Kidney (tissue), 14 donors: Measurements from ENCODE around the gene CCDC142. TPM values are rescaled to one million over a fixed set of nuclear protein-coding genes. Genes with fewer than 3 reads are reported as not detected.

Experiments used
- DNase-seq, 5 donors: peaks; one replicate each; pipeline ENCODE4 v3.0.0-alpha.2; 2013 to 2020
- FAIRE-seq: peaks from 2 replicates; lab custom pipeline; 2012; peaks lifted over from hg19 to GRCh38; lab: Jason Lieb, UNC
- H3K27ac ChIP-seq, 2 donors: one replicate each; pipeline ENCODE4 v1.7.0; 2013; ENCODE audit warnings: low read depth in 2 of 2, low read length in 2 of 2, inconsistent platforms in 1 of 2
- H3K27me3 ChIP-seq: one replicate; pipeline ENCODE4 v1.7.1; 2013; ENCODE audit warnings: low read length, inconsistent platforms; ENCODE audit not compliant: control insufficient read depth, insufficient read depth
- H3K36me3 ChIP-seq, 3 donors: one replicate each; pipeline versions ENCODE4 v1.7.0 to v1.7.1; 2013; ENCODE audit warnings: low read length in 3 of 3, control low read depth in 1 of 3, inconsistent platforms in 1 of 3; ENCODE audit not compliant: insufficient read depth in 3 of 3, control insufficient read depth in 2 of 3
- H3K4me1 ChIP-seq, 3 donors: one replicate each; pipeline versions ENCODE4 v1.7.0 to v1.7.1; 2013; ENCODE audit warnings: low read length in 3 of 3, inconsistent platforms in 1 of 3, low read depth in 1 of 3; ENCODE audit not compliant: control insufficient read depth in 2 of 3, insufficient read depth in 2 of 3
- H3K4me3 ChIP-seq, 3 donors: one replicate each; pipeline versions ENCODE4 v1.7.0 to v1.8.1; 2013; ENCODE audit warnings: low read length in 3 of 3, control low read depth in 1 of 3, inconsistent platforms in 1 of 3
- H3K9ac ChIP-seq, 3 donors: one replicate each; pipeline versions ENCODE4 v1.7.0 to v1.7.1; 2013; ENCODE audit warnings: low read length in 3 of 3, control low read depth in 1 of 3, inconsistent platforms in 1 of 3
- H3K9me3 ChIP-seq, 3 donors: one replicate each; pipeline versions ENCODE4 v1.7.0 to v1.7.1; 2013; ENCODE audit warnings: low read length in 3 of 3, control low read depth in 1 of 3, inconsistent platforms in 1 of 3; ENCODE audit not compliant: control insufficient read depth in 2 of 3, insufficient read depth in 1 of 3
- intact Hi-C: fragments of 100-400 bp; cut with DNase I; formaldehyde crosslinking; loops from one replicate; pipeline ENCODE4 v1.11.1; 2022
- polyA plus RNA-seq: library from polyadenylated mRNA; stranded (reverse); fragments of 350-450 nt; fragmentation: Illumina TruSeq; extraction: RNeasy Lipid Tissue Mini Kit (QIAGEN cat#74804); gene quantifications from one replicate; pipeline ENCODE4 v1.2.3, GENCODE V29; 2014; ENCODE audit warnings: low read depth, low replicate concordance; ENCODE audit not compliant: insufficient read depth
- total RNA-seq: library from RNA; stranded (reverse); fragmentation: NEBNext Ultra II Directional; extraction: Animal tissue kit (Norgen Biotek cat#: 25700); gene quantifications from one replicate; pipeline ENCODE4 v1.2.1, GENCODE V29; 2021
- TF ChIP-seq, protein P1 (sequence below): IDR thresholded peaks from 3 replicates; pipeline ENCODE4 v1.5.1; 2012; ENCODE audit warnings: mild to moderate bottlenecking, moderate library complexity, borderline replicate concordance; ENCODE audit not compliant: insufficient read depth; ENCODE audit errors: extremely low read depth
- donor health status: control.
- donor health status: control.
- donor health status: control.
- donor health status: control.
- donor health status: control.
- donor health status: DM: yes; HTN: yes; CAD: no.
- donor health status: Normal renal cell carcinoma (clear cell type).

CCDC142 gene
- total and polyA plus RNA-seq, 2 donors from 2014 or later: 2.8 to 23.1 TPM

DNA sequence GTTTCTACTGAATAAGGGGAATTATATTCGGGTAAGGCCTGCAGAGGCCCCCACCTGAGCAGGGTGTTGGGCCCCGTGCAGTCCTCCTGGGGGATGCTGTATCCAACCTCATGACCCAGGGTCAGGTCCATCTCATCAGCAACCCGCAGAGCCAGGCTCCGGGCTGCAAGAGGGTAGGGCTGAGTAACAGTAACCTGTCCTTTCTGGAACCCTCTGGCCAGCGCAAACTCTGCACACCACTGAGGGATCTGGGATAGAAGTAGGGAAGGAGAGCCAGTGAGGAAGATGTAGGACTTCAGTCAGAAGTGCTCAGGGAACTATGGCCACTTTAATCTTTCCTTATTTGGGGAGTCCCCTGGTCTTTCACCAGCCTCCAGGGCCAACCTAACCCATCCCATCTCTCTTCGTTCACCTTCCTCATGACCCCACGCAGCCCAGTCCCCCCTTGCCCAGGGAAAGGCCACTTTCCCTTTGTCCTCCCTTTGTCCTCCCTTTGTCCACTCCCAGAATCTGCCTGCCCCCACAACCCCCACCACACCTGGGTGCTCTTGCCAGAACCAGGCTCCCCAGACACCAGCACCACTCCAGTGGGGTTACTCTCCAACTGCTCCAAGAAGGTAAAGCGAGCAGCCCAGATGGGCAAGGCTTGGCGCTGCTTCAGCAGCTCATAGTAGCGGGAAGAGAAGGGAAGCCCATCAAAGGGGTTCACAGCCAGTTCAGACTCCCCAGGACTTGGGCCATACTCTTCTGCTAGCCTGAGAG is 42.3 kb upstream of the CCDC142 start:
- H3K9ac ChIP-seq: no peak overlapping the region
- peaks cover 0 to 25% (median 15%) of the 10 kb centered on the region in 3 donors for H3K36me3 ChIP-seq
- H3K4me3 ChIP-seq: no peak overlapping the region
- DNase-seq (peak in 1 of 5 donors; percentile 53), FAIRE-seq (no peak)
- TF ChIP-seq, protein P1, sequence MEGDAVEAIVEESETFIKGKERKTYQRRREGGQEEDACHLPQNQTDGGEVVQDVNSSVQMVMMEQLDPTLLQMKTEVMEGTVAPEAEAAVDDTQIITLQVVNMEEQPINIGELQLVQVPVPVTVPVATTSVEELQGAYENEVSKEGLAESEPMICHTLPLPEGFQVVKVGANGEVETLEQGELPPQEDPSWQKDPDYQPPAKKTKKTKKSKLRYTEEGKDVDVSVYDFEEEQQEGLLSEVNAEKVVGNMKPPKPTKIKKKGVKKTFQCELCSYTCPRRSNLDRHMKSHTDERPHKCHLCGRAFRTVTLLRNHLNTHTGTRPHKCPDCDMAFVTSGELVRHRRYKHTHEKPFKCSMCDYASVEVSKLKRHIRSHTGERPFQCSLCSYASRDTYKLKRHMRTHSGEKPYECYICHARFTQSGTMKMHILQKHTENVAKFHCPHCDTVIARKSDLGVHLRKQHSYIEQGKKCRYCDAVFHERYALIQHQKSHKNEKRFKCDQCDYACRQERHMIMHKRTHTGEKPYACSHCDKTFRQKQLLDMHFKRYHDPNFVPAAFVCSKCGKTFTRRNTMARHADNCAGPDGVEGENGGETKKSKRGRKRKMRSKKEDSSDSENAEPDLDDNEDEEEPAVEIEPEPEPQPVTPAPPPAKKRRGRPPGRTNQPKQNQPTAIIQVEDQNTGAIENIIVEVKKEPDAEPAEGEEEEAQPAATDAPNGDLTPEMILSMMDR: no peak
- peaks cover 0 to 11% (median 4%) of the 10 kb centered on the region in 3 donors for H3K4me1 ChIP-seq
- no peak overlapping the region for H3K27ac ChIP-seq
- no peaks in the 10 kb centered on the region for H3K27me3 ChIP-seq
- intact Hi-C loops: no loop called here
- H3K9me3 ChIP-seq: no peaks in the 10 kb centered on the region

DNA sequence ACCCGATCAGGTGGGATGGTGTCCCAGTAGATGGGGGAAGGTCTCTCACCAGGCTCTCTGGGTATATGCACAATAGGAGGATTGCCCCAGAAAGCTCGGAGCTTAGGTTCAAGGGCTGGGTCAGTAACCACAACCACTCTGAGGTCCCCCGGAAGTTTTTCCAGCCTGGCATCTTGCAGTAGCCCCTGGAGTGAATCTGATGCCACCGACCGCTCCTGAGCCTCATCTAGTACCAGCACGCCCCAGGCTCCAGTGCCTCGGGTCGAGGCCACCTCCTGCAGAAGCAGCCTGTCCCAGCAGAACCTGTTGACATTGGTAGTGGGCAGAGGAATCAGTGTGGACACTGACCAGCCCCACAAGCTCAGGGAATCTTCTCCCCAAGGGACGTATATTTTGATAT is 41.2 kb upstream of the CCDC142 start:
- Histone ChIP-seq H3K4me1 (peaks cover 0 to 10% (median 4%) of the 10 kb centered on the region in 3 donors), H3K27ac (no peak overlapping the region), H3K4me3 (no peak overlapping the region), H3K27me3 (peaks cover 2% of the 10 kb centered on the region), H3K36me3 (peaks cover 0 to 25% (median 15%) of the 10 kb centered on the region in 3 donors), H3K9ac (no peak overlapping the region), H3K9me3 (no peaks in the 10 kb centered on the region)
- TF ChIP-seq, protein P1: no peak
- intact Hi-C loops: no loop called here
- peak in 1 of 5 donors; percentile 52 for DNase-seq
- FAIRE-seq: no peak

DNA sequence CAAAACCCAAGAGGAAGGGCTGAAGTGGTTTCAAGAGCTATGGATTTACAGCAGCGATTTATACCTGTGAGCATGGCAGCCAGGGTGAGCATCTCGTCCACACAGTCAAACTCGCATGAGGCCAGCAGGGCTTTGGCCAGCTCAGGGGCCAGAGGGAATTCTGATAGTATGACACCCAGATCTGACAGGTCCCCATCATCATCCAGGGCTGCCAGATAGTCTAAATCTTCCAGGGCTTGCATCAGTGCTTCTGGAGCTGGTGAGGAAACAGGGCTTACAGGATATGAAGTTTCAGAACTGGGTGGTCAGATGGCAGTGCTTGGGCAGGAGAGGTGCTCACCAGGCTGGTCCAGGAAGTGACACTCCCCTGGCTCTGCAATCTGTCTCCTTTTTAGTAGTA is 39.7 kb upstream of the CCDC142 start:
- H3K9me3 ChIP-seq: no peaks in the 10 kb centered on the region

More for the DNA sequence above, 39.7 kb upstream of the CCDC142 start:
- FAIRE-seq (no peak), DNase-seq (no peak)
- no peak overlapping the region for H3K4me3 ChIP-seq
- H3K9ac ChIP-seq: no peak overlapping the region
- no peak overlapping the region for H3K27ac ChIP-seq
- peaks cover 17% of the 10 kb centered on the region for H3K27me3 ChIP-seq
- H3K36me3 ChIP-seq: peaks cover 0 to 16% (median 15%) of the 10 kb centered on the region in 3 donors
- TF ChIP-seq, protein P1: no peak
- intact Hi-C loops: no loop called here
- H3K4me1 ChIP-seq: no peaks in the 10 kb centered on the region
